Smooth muscle cell (in vitro differentiated cells): Measurements from ENCODE around the gene GIN1. TPM values are rescaled to one million over a fixed set of nuclear protein-coding genes. Genes with fewer than 3 reads are reported as not detected.
"Not testable (repeated sequence)": the region's sequence is repeated elsewhere in the genome, so short reads cannot be mapped to it uniquely, and the experiment has no call there.

Experiments used
- DNase-seq: peaks from one replicate; lab custom pipeline; 2025; ENCODE audit not compliant: unreplicated experiment; lab: John Stamatoyannopoulos, UW
- H2AFZ ChIP-seq: fragments of 200-600 bp; sonication (generic); 2 replicates; pipeline ENCODE4 v1.6.0; 2016; ENCODE audit warnings: antibody characterized with exemption, low read depth, mild to moderate bottlenecking
- H3F3A ChIP-seq: fragments of 200-600 bp; sonication (generic); 2 replicates; pipeline ENCODE4 v1.6.0; 2017; ENCODE audit warnings: antibody characterized with exemption, low read depth
- H3K27ac ChIP-seq: fragments of 200-600 bp; sonication (generic); 2 replicates; pipeline ENCODE4 v1.5.1; 2016; ENCODE audit warnings: low read depth, mild to moderate bottlenecking
- H3K27me3 ChIP-seq: fragments of 200-600 bp; sonication (generic); 2 replicates; pipeline ENCODE4 v1.6.1; 2016; ENCODE audit warnings: low read depth, mild to moderate bottlenecking
- H3K36me3 ChIP-seq: fragments of 200-600 bp; sonication (generic); 2 replicates; pipeline ENCODE4 v1.5.1; 2016; ENCODE audit warnings: low read depth
- H3K4me1 ChIP-seq: fragments of 200-600 bp; sonication (generic); 2 replicates; pipeline ENCODE4 v1.5.1; 2016; ENCODE audit warnings: low read depth
- H3K4me2 ChIP-seq: fragments of 200-600 bp; sonication (generic); 2 replicates; pipeline ENCODE4 v1.6.0; 2016; ENCODE audit warnings: mild to moderate bottlenecking
- H3K4me3 ChIP-seq: fragments of 200-600 bp; sonication (generic); 2 replicates; pipeline ENCODE4 v1.5.1; 2016; ENCODE audit warnings: mild to moderate bottlenecking
- H3K79me2 ChIP-seq: fragments of 200-600 bp; sonication (generic); 2 replicates; pipeline ENCODE4 v1.6.0; 2016; ENCODE audit warnings: low read depth, mild to moderate bottlenecking
- H3K9ac ChIP-seq: fragments of 200-600 bp; sonication (generic); 2 replicates; pipeline ENCODE4 v1.6.0; 2016; ENCODE audit warnings: low read depth
- H3K9me3 ChIP-seq: fragments of 200-600 bp; sonication (generic); replicated peaks from 2 replicates; pipeline ENCODE4 v1.5.1; 2016; ENCODE audit warnings: low read depth
- H4K20me1 ChIP-seq: fragments of 200-600 bp; sonication (generic); 2 replicates; pipeline ENCODE4 v1.6.0; 2016; ENCODE audit warnings: low read depth
- CTCF ChIP-seq: fragments of 200-600 bp; sonication (generic); IDR thresholded peaks from 2 replicates; pipeline ENCODE4 v1.5.1; 2017; ENCODE audit warnings: borderline replicate concordance, mild to moderate bottlenecking, antibody characterized with exemption; ENCODE audit not compliant: insufficient read depth, poor library complexity, severe bottlenecking
- WGBS: methylation state at CpG from one replicate; pipeline ENCODE4 v1.1.7; 2016; ENCODE audit warnings: low lambda C conversion rate; 5-methylcytosine and 5-hydroxymethylcytosine counted together
- polyA plus RNA-seq: library from polyadenylated mRNA; unstranded; fragments of >200 nt; fragmentation: Nextera tagmentation; extraction: Ambion mirVana; gene quantifications from 2 replicates; pipeline ENCODE4 v1.2.1, GENCODE V29; 2016
- total RNA-seq: library from RNA; depleted of rRNA; stranded (reverse); fragments of >200 nt; gene quantifications from 2 replicates; pipeline ENCODE4 v1.2.3, GENCODE V29; 2014

The GIN1 gene
- total and polyA plus RNA-seq, 2 experiments from 2014 or later, result 3.6 to 4.8 TPM

- Histone ChIP-seq H3K27me3 (no peaks in the 10 kb centered on the region), H4K20me1 (no peaks in the 10 kb centered on the region), H2AFZ (no peak overlapping the region), H3K4me2 (no peak overlapping the region), H3K4me3 (no peak overlapping the region), H3K27ac (no peak overlapping the region), H3K9me3 (no peaks in the 10 kb centered on the region), H3K9ac (no peak overlapping the region), H3F3A (no peaks in the 10 kb centered on the region), H3K79me2 (no peaks in the 10 kb centered on the region), H3K4me1 (no peaks in the 10 kb centered on the region), H3K36me3 (peaks cover 18% of the 10 kb centered on the region)
- DNase-seq, result no peak
- no peak for TF ChIP-seq CTCF
- WGBS, result 84% methylated on average over 1 of the region's 1 CpG
These were observed 33.4 kb downstream of the GIN1 start for GRCh38 chr5:103086547-103086946.

- Histone ChIP-seq H4K20me1 (no peaks in the 10 kb centered on the region), H3F3A (no peaks in the 10 kb centered on the region), H3K4me1 (no peaks in the 10 kb centered on the region), H3K36me3 (peaks cover 4% of the 10 kb centered on the region), H3K4me3 (no peak overlapping the region), H3K9ac (no peak overlapping the region), H3K27ac (no peak overlapping the region), H3K4me2 (no peak overlapping the region), H3K79me2 (no peaks in the 10 kb centered on the region), H3K9me3 (no peaks in the 10 kb centered on the region), H2AFZ (no peak overlapping the region), H3K27me3 (no peaks in the 10 kb centered on the region)
- DNase-seq, result no peak
- no peak for TF ChIP-seq CTCF
- WGBS, result 98% methylated on average over 4 of the region's 4 CpGs
These were observed 40.1 kb downstream of the GIN1 start for GRCh38 chr5:103079796-103080195.

- H3K79me2 ChIP-seq, result no peaks in the 10 kb centered on the region
- DNase-seq, result no peak
- H2AFZ ChIP-seq, result no peak overlapping the region
- H3K4me3 ChIP-seq, result no peak overlapping the region
- no peaks in the 10 kb centered on the region for H3K4me1 ChIP-seq
- H3F3A ChIP-seq, result no peaks in the 10 kb centered on the region
- H3K36me3 ChIP-seq, result no peaks in the 10 kb centered on the region
- no peaks in the 10 kb centered on the region for H4K20me1 ChIP-seq
- H3K27ac ChIP-seq, result no peak overlapping the region
- no peaks in the 10 kb centered on the region for H3K27me3 ChIP-seq
- TF ChIP-seq CTCF, result no peak
- H3K9ac ChIP-seq, result no peak overlapping the region
- no peaks in the 10 kb centered on the region for H3K9me3 ChIP-seq
- H3K4me2 ChIP-seq, result no peak overlapping the region
- 86% methylated on average over 4 of the region's 4 CpGs for WGBS
These were observed 44.5 kb downstream of the GIN1 start for GRCh38 chr5:103075442-103075841.

GRCh38 chr5:103073500-103073899, 46.4 kb downstream of the GIN1 start:
- not testable (repeated sequence) for H3K27me3 ChIP-seq, H3K4me2 ChIP-seq, H3K9me3 ChIP-seq, H3K4me1 ChIP-seq, H3K27ac ChIP-seq, H4K20me1 ChIP-seq, H2AFZ ChIP-seq, H3F3A ChIP-seq, H3K79me2 ChIP-seq, H3K36me3 ChIP-seq, H3K9ac ChIP-seq, H3K4me3 ChIP-seq, DNase-seq
- 86% methylated on average over 4 of the region's 4 CpGs for WGBS
